DOHH2 (cell line): Measurements from ENCODE around the gene AFP.

Experiments
- CTCF ChIP-seq: fragments of 200-600 bp; sonication (generic); IDR thresholded peaks from one replicate; pipeline ENCODE4 v1.5.1; 2014; ENCODE audit warnings: antibody characterized with exemption, mild to moderate bottlenecking, low read depth, low read length; ENCODE audit not compliant: poor library complexity, severe bottlenecking
- EZH2phosphoT487 ChIP-seq: fragments of 200-600 bp; sonication (generic); IDR thresholded peaks from 2 replicates; pipeline ENCODE4 v1.6.1; 2017; ENCODE audit warnings: borderline replicate concordance, mild to moderate bottlenecking, antibody characterized with exemption, low read length, moderate library complexity, mixed read lengths

- TF ChIP-seq CTCF (no peak), EZH2phosphoT487 (no peak)
Observed at GRCh38 chr4:73407227-73407673, 28.8 kb upstream of the AFP start.
